Measurements from ENCODE around the gene CD22. TPM values are rescaled to one million over a fixed set of nuclear protein-coding genes. Genes with fewer than 3 reads are reported as not detected.
"Not testable (repeated sequence)": the region's sequence is repeated elsewhere in the genome, so short reads cannot be mapped to it uniquely, and the experiment has no call there.

Gene CD22
- total and polyA plus RNA-seq, 8 donors: 0.32 to 2.1 (median 0.71) TPM

GRCh38 chr19:35284153-35285094 lies 44.6 kb upstream of the CD22 start:
- DNase-seq: no peak
- intact Hi-C loops (cut with DNase I): no loop called here
- Histone ChIP-seq H3K36me3 (peaks cover 0 to 1% (median 0%) of the 10 kb centered on the region in 3 donors), H3K9me3 (no peaks in the 10 kb centered on the region), H3K27ac (no peak overlapping the region), H3K27me3 (no peaks in the 10 kb centered on the region), H3K4me3 (no peak overlapping the region), H3K4me1 (peaks cover 0 to 10% (median 0%) of the 10 kb centered on the region in 3 donors)
- WGBS, 2 donors: 83 to 87% methylated on average over 17 of the region's 17 CpGs
- ATAC-seq: no peak
- FAIRE-seq: no peak
- no peak for TF ChIP-seq CTCF (IDR thresholded peaks at IDR 0.05)

- Histone ChIP-seq H3K4me1 (peaks cover 0 to 8% (median 0%) of the 10 kb centered on the region in 3 donors), H3K4me3 (no peak overlapping the region), H3K27ac (no peak overlapping the region), H3K27me3 (no peaks in the 10 kb centered on the region), H3K9me3 (no peaks in the 10 kb centered on the region), H3K36me3 (no peaks in the 10 kb centered on the region)
- TF ChIP-seq CTCF (IDR thresholded peaks at IDR 0.05): no peak
- intact Hi-C loops (cut with DNase I): no loop called here
- ATAC-seq (no peak), FAIRE-seq (no peak), DNase-seq (no peak)
- WGBS, 2 donors: 53 to 58% methylated on average over 1 of the region's 1 CpG
Measured at GRCh38 chr19:35285095-35285449, 43.9 kb upstream of the CD22 start.

GRCh38 chr19:35285465-35285864 lies 43.5 kb upstream of the CD22 start:
- H3K9me3 ChIP-seq; ATAC-seq; H3K36me3 ChIP-seq; H3K4me3 ChIP-seq; H3K27ac ChIP-seq; H3K4me1 ChIP-seq; intact Hi-C loops (cut with DNase I); FAIRE-seq; H3K27me3 ChIP-seq; DNase-seq: not testable (repeated sequence)
- WGBS, 2 donors: 83 to 97% methylated on average over 3 of the region's 3 CpGs

- intact Hi-C loops (cut with DNase I); H3K27me3 ChIP-seq; H3K4me1 ChIP-seq; H3K4me3 ChIP-seq; H3K9me3 ChIP-seq; FAIRE-seq; H3K27ac ChIP-seq; H3K36me3 ChIP-seq; ATAC-seq; DNase-seq: not testable (repeated sequence)
- 81 to 85% methylated on average over 5 of the region's 5 CpGs for WGBS, 2 donors
Measured at GRCh38 chr19:35286101-35286500, 42.9 kb upstream of the CD22 start.

- DNase-seq: no peak
- FAIRE-seq: no peak
- intact Hi-C loops (cut with DNase I): no loop called here
- Histone ChIP-seq H3K4me1 (no peaks in the 10 kb centered on the region), H3K27ac (no peak overlapping the region), H3K27me3 (no peaks in the 10 kb centered on the region), H3K4me3 (no peak overlapping the region), H3K9me3 (no peaks in the 10 kb centered on the region), H3K36me3 (no peaks in the 10 kb centered on the region)
- ATAC-seq: no peak
- no peak for TF ChIP-seq CTCF (IDR thresholded peaks at IDR 0.05)
- 86 to 89% methylated on average over 9 to 10 of the region's 10 CpGs for WGBS, 2 donors
Measured at GRCh38 chr19:35287713-35288112, 41.3 kb upstream of the CD22 start.

- no peaks in the 10 kb centered on the region for H3K4me1 ChIP-seq
- intact Hi-C loops (cut with DNase I): no loop called here
- H3K27ac ChIP-seq: no peak overlapping the region
- FAIRE-seq: no peak
- H3K4me3 ChIP-seq: no peak overlapping the region
- TF ChIP-seq CTCF (IDR thresholded peaks at IDR 0.05): no peak
- WGBS, 2 donors: 59 to 73% methylated on average over 2 of the region's 2 CpGs
- no peaks in the 10 kb centered on the region for H3K36me3 ChIP-seq
- no peak for DNase-seq
- ATAC-seq: no peak
- H3K27me3 ChIP-seq: no peaks in the 10 kb centered on the region
- no peaks in the 10 kb centered on the region for H3K9me3 ChIP-seq
Measured at GRCh38 chr19:35288331-35288730, 40.7 kb upstream of the CD22 start.

Data from pancreas (tissue), 10 donors.